Activated T-cell treated with anti-CD3 and anti-CD28 coated beads, Interleukin-2, amount 50 U/mL, for 24 hours (primary cell): Measurements from ENCODE around the gene ASTE1.
"Not testable (repeated sequence)": the region's sequence is repeated elsewhere in the genome, so short reads cannot be mapped to it uniquely, and the experiment has no call there.

ENCODE experiments used
- DNase-seq: peaks from one replicate; pipeline ENCODE4 v3.0.0-alpha.2; 2020
- H3K27ac Mint-ChIP-seq: 2 replicates; pipeline ENCODE4 v1.8.0; 2020; ENCODE audit warnings: mild to moderate bottlenecking, mixed read lengths
- H3K27me3 Mint-ChIP-seq: 2 replicates; pipeline ENCODE4 v1.8.0; 2020; ENCODE audit warnings: mixed read lengths
- H3K36me3 Mint-ChIP-seq: 2 replicates; pipeline ENCODE4 v1.8.0; 2020; ENCODE audit warnings: low read depth, mixed read lengths
- H3K4me1 Mint-ChIP-seq: 2 replicates; pipeline ENCODE4 v1.8.0; 2020; ENCODE audit warnings: low read depth, mixed read lengths
- H3K4me3 Mint-ChIP-seq: 2 replicates; pipeline ENCODE4 v1.8.0; 2020; ENCODE audit warnings: mild to moderate bottlenecking, moderate library complexity, mixed read lengths
- H3K9me3 Mint-ChIP-seq: 2 replicates; pipeline ENCODE4 v1.8.0; 2020; ENCODE audit warnings: mixed read lengths

ASTE1 gene

GRCh38 chr3:131026321-131027151 is at the start of gene ASTE1, which contains the start of gene NEK11:
ASTE1 (minus strand) TSS chr3:131026825; CDS start chr3:131025306, 1,519 bp downstream.
NEK11 (plus strand) TSS chr3:131026877; CDS start chr3:131029709, 2,832 bp downstream.
- peaks cover 50% of the 10 kb centered on the region for H3K4me1 Mint-ChIP-seq
- no peaks in the 10 kb centered on the region for H3K27me3 Mint-ChIP-seq
- peak within 1 kb of the TSS; percentile 92 for H3K4me3 Mint-ChIP-seq

GRCh38 chr3:131075632-131076328 is 49.2 kb upstream of the ASTE1 start:
- H3K4me3 Mint-ChIP-seq = no peak overlapping the region
- no peak for DNase-seq
- peaks cover 5% of the 10 kb centered on the region for H3K4me1 Mint-ChIP-seq
- no peaks in the 10 kb centered on the region for H3K27me3 Mint-ChIP-seq
- H3K9me3 Mint-ChIP-seq = no peaks in the 10 kb centered on the region
- H3K27ac Mint-ChIP-seq = no peak overlapping the region
- no peaks in the 10 kb centered on the region for H3K36me3 Mint-ChIP-seq

More at GRCh38 chr3:131026321-131027151, at the start of gene ASTE1, which contains the start of gene NEK11:
- Mint-ChIP-seq H3K9me3 (no peaks in the 10 kb centered on the region), H3K27ac (peak within 1 kb of the TSS; percentile 97), H3K36me3 (peaks cover 48% of the 10 kb centered on the region)
- DNase-seq = peak; percentile 92

- Mint-ChIP-seq H3K27ac (no peak overlapping the region), H3K9me3 (no peaks in the 10 kb centered on the region), H3K4me3 (no peak overlapping the region), H3K36me3 (no peaks in the 10 kb centered on the region), H3K4me1 (peaks cover 5% of the 10 kb centered on the region), H3K27me3 (no peaks in the 10 kb centered on the region)
- DNase-seq = no peak
Observed at GRCh38 chr3:131072845-131073244, 46.2 kb upstream of the ASTE1 start.

GRCh38 chr3:131072099-131072559 is 45.5 kb upstream of the ASTE1 start:
- Mint-ChIP-seq H3K4me3 (no peak overlapping the region), H3K27me3 (no peaks in the 10 kb centered on the region), H3K9me3 (no peaks in the 10 kb centered on the region), H3K36me3 (no peaks in the 10 kb centered on the region), H3K27ac (no peak overlapping the region), H3K4me1 (peaks cover 5% of the 10 kb centered on the region)
- DNase-seq = no peak

GRCh38 chr3:131067983-131068382 is 41.4 kb upstream of the ASTE1 start:
- no peak overlapping the region for H3K27ac Mint-ChIP-seq
- no peak for DNase-seq
- H3K36me3 Mint-ChIP-seq = no peaks in the 10 kb centered on the region
- H3K4me3 Mint-ChIP-seq = no peak overlapping the region
- H3K27me3 Mint-ChIP-seq = no peaks in the 10 kb centered on the region
- peaks cover 11% of the 10 kb centered on the region for H3K4me1 Mint-ChIP-seq
- H3K9me3 Mint-ChIP-seq = no peaks in the 10 kb centered on the region

- no peaks in the 10 kb centered on the region for H3K27me3 Mint-ChIP-seq
- no peak overlapping the region for H3K4me3 Mint-ChIP-seq
- no peak for DNase-seq
- H3K4me1 Mint-ChIP-seq = no peaks in the 10 kb centered on the region
- H3K36me3 Mint-ChIP-seq = no peaks in the 10 kb centered on the region
- H3K27ac Mint-ChIP-seq = no peak overlapping the region
- no peaks in the 10 kb centered on the region for H3K9me3 Mint-ChIP-seq
Observed at GRCh38 chr3:131053043-131053859, 26.6 kb upstream of the ASTE1 start.

- Mint-ChIP-seq H3K4me1 (peaks cover 4% of the 10 kb centered on the region), H3K27me3 (no peaks in the 10 kb centered on the region), H3K9me3 (peaks cover 14% of the 10 kb centered on the region), H3K4me3 (no peak overlapping the region), H3K27ac (no peak overlapping the region), H3K36me3 (peaks cover 2% of the 10 kb centered on the region)
- no peak for DNase-seq
Observed at GRCh38 chr3:131050001-131050400, 23.4 kb upstream of the ASTE1 start.

- H3K27me3 Mint-ChIP-seq = no peaks in the 10 kb centered on the region
- no peak overlapping the region for H3K27ac Mint-ChIP-seq
- peaks cover 27% of the 10 kb centered on the region for H3K9me3 Mint-ChIP-seq
- no peak for DNase-seq
- H3K36me3 Mint-ChIP-seq = peaks cover 15% of the 10 kb centered on the region
- H3K4me3 Mint-ChIP-seq = no peak overlapping the region
- peaks cover 6% of the 10 kb centered on the region for H3K4me1 Mint-ChIP-seq
Observed at GRCh38 chr3:131048030-131048429, 21.4 kb upstream of the ASTE1 start.

- peaks cover 27% of the 10 kb centered on the region for H3K9me3 Mint-ChIP-seq
- no peak overlapping the region for H3K27ac Mint-ChIP-seq
- peaks cover 17% of the 10 kb centered on the region for H3K36me3 Mint-ChIP-seq
- no peak overlapping the region for H3K4me3 Mint-ChIP-seq
- H3K27me3 Mint-ChIP-seq = no peaks in the 10 kb centered on the region
- H3K4me1 Mint-ChIP-seq = peaks cover 10% of the 10 kb centered on the region
- DNase-seq = no peak
Observed at GRCh38 chr3:131047582-131047981, 21.0 kb upstream of the ASTE1 start.

- not testable (repeated sequence) for H3K4me3 Mint-ChIP-seq, H3K27me3 Mint-ChIP-seq, DNase-seq
- peaks cover 20% of the 10 kb centered on the region for H3K36me3 Mint-ChIP-seq
- H3K9me3 Mint-ChIP-seq = peaks cover 28% of the 10 kb centered on the region
- peak overlapping the region; percentile 77 for H3K27ac Mint-ChIP-seq
- H3K4me1 Mint-ChIP-seq = peaks cover 24% of the 10 kb centered on the region
Observed at GRCh38 chr3:131042271-131042985, 15.8 kb upstream of the ASTE1 start.

- Mint-ChIP-seq H3K4me3 (no peak overlapping the region), H3K4me1 (peaks cover 22% of the 10 kb centered on the region), H3K9me3 (peaks cover 4% of the 10 kb centered on the region), H3K27me3 (no peaks in the 10 kb centered on the region), H3K27ac (no peak overlapping the region), H3K36me3 (peaks cover 7% of the 10 kb centered on the region)
- no peak for DNase-seq
Observed at GRCh38 chr3:131038326-131038725, 11.7 kb upstream of the ASTE1 start.

- DNase-seq = no peak
- Mint-ChIP-seq H3K36me3 (peaks cover 4% of the 10 kb centered on the region), H3K4me1 (peaks cover 11% of the 10 kb centered on the region), H3K27ac (no peak overlapping the region), H3K27me3 (no peaks in the 10 kb centered on the region), H3K9me3 (peaks cover 2% of the 10 kb centered on the region), H3K4me3 (no peak overlapping the region)
Observed at GRCh38 chr3:131036986-131037385, 10.4 kb upstream of the ASTE1 start.

- no peaks in the 10 kb centered on the region for H3K27me3 Mint-ChIP-seq
- no peak overlapping the region for H3K4me3 Mint-ChIP-seq
- no peak for DNase-seq
- no peaks in the 10 kb centered on the region for H3K9me3 Mint-ChIP-seq
- H3K4me1 Mint-ChIP-seq = peaks cover 5% of the 10 kb centered on the region
- no peaks in the 10 kb centered on the region for H3K36me3 Mint-ChIP-seq
- H3K27ac Mint-ChIP-seq = no peak overlapping the region
Observed at GRCh38 chr3:131036200-131036816, 9.7 kb upstream of the ASTE1 start.
